Measurements from ENCODE around the gene SNAP25. TPM values are rescaled to one million over a fixed set of nuclear protein-coding genes. Genes with fewer than 3 reads are reported as not detected.

SNAP25 gene
- total and polyA plus RNA-seq, 9 of the 15 experiments (the other 6 are each of a cell fraction or from before 2014, with no cell fraction given) = 0.07 TPM; not detected in 8

DNA sequence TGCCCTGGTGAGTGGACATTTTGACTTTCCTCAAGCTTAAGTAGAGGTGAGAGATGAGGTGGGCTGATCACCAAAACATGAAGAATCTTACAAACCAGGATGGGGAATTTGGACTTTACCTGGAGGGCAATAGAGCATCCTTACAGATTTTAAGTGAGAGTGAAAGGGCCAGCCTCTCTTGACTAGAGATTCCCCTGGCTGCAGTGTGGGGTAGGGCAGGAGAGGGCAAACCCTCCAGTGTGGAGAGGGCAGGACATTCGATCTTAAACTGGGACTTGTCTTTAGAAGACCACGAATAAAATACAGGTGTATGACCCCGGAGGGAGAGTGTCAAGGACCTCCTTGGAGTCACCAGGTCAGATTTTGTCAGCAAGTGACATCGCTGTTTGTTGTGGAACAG is 105.1 kb downstream of the SNAP25 start:
- no peak for TF ChIP-seq ZNF134 (CRISPR knock-in tag; conservative IDR thresholded peaks at IDR 0.05)
- TF ChIP-seq, protein P1, sequence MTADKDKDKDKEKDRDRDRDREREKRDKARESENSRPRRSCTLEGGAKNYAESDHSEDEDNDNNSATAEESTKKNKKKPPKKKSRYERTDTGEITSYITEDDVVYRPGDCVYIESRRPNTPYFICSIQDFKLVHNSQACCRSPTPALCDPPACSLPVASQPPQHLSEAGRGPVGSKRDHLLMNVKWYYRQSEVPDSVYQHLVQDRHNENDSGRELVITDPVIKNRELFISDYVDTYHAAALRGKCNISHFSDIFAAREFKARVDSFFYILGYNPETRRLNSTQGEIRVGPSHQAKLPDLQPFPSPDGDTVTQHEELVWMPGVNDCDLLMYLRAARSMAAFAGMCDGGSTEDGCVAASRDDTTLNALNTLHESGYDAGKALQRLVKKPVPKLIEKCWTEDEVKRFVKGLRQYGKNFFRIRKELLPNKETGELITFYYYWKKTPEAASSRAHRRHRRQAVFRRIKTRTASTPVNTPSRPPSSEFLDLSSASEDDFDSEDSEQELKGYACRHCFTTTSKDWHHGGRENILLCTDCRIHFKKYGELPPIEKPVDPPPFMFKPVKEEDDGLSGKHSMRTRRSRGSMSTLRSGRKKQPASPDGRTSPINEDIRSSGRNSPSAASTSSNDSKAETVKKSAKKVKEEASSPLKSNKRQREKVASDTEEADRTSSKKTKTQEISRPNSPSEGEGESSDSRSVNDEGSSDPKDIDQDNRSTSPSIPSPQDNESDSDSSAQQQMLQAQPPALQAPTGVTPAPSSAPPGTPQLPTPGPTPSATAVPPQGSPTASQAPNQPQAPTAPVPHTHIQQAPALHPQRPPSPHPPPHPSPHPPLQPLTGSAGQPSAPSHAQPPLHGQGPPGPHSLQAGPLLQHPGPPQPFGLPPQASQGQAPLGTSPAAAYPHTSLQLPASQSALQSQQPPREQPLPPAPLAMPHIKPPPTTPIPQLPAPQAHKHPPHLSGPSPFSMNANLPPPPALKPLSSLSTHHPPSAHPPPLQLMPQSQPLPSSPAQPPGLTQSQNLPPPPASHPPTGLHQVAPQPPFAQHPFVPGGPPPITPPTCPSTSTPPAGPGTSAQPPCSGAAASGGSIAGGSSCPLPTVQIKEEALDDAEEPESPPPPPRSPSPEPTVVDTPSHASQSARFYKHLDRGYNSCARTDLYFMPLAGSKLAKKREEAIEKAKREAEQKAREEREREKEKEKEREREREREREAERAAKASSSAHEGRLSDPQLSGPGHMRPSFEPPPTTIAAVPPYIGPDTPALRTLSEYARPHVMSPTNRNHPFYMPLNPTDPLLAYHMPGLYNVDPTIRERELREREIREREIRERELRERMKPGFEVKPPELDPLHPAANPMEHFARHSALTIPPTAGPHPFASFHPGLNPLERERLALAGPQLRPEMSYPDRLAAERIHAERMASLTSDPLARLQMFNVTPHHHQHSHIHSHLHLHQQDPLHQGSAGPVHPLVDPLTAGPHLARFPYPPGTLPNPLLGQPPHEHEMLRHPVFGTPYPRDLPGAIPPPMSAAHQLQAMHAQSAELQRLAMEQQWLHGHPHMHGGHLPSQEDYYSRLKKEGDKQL (CRISPR knock-in tag; IDR thresholded peaks at IDR 0.05; ENCODE audit: borderline replicate concordance) = no peak
- TF ChIP-seq HOXB6 (CRISPR knock-in tag; IDR thresholded peaks at IDR 0.05; ENCODE audit: borderline replicate concordance) = no peak
- no peak overlapping the region for H3K27ac ChIP-seq (ENCODE audit: extremely low read depth, low read depth, low read length)
- H3K9ac ChIP-seq (ENCODE audit: insufficient read depth in 1 of 2, low read depth in 2 of 2, low read length in 2 of 2) = no peak overlapping the region
- no peaks in the 10 kb centered on the region for H3K27me3 ChIP-seq (ENCODE audit: control insufficient read depth in 2 of 2, insufficient read depth in 2 of 2, low read length in 2 of 2)
- H3K9me1 ChIP-seq (ENCODE audit: control insufficient read depth, insufficient read depth, low read length) = no peaks in the 10 kb centered on the region
- intact Hi-C loops (cut with micrococcal nuclease) (no loop called here), in situ Hi-C loops (cut with MboI) (no loop called here)
- DNase-seq (ENCODE audit: extremely low read depth in 1 of 4, low spot score in 3 of 4) (no peak), FAIRE-seq (no peak), ATAC-seq (no peak)
- no peaks in the 10 kb centered on the region for H3K4me1 ChIP-seq (replicated peaks in 1 of 2; ENCODE audit: control insufficient read depth in 2 of 2, insufficient read depth in 2 of 2, low read length in 2 of 2)
- H3K4me2 ChIP-seq (ENCODE audit: insufficient read depth, low read length) = no peak overlapping the region
- CTCF ChIA-PET (ENCODE audit: low intra/inter-chr PET ratio) = no interaction called here
- no peak overlapping the region for H2AFZ ChIP-seq (ENCODE audit: low read depth, low read length)
- H4K20me1 ChIP-seq (replicated peaks; ENCODE audit: control insufficient read depth, insufficient read depth, low read length) = no peaks in the 10 kb centered on the region; the same call in 1 of the 2 replicates
- H3K79me2 ChIP-seq (ENCODE audit: control insufficient read depth, insufficient read depth, low read length) = no peaks in the 10 kb centered on the region
- no peak overlapping the region for H3K4me3 ChIP-seq
- BruUV-seq (replicated peaks) = no TSS peak
- no peaks in the 10 kb centered on the region for H3K36me3 ChIP-seq (ENCODE audit: control insufficient read depth, insufficient read depth, low read length)
- POLR2A ChIA-PET = no interaction called here
- WGBS (ENCODE audit: insufficient coverage, low coverage, missing lambda C conversion rate) = 3% methylated on average over 3 of the region's 4 CpGs
- H3K9me3 ChIP-seq (replicated peaks; ENCODE audit: control insufficient read depth, insufficient read depth, low read depth, low read length) = no peaks in the 10 kb centered on the region
